Sigmoid colon (tissue), 4 donors: ENCODE data around the gene SNURF.

Source experiments
- EP300 ChIP-seq, 4 donors: sonication (generic); formaldehyde crosslinking; IDR thresholded peaks; one replicate each; pipeline ENCODE4 v1.6.1; 2017; ENCODE audit warnings: antibody characterized with exemption in 4 of 4
- POLR2A ChIP-seq, 2 donors: fragments of 450-650 bp; IDR thresholded peaks; one replicate each; pipeline ENCODE4 v1.6.1; 2016; ENCODE audit warnings: antibody characterized with exemption in 2 of 2, mild to moderate bottlenecking in 2 of 2, moderate library complexity in 2 of 2
- POLR2AphosphoS5 ChIP-seq, 4 donors: sonication (generic); formaldehyde crosslinking; IDR thresholded peaks; one replicate each; pipeline ENCODE4 v1.6.1; 2017; ENCODE audit warnings: antibody characterized with exemption in 4 of 4
- TF ChIP-seq, protein P1 (sequence below), 4 experiments: fragments of 450-650 bp in 3 of 4; fragments of 200-600 bp in 1 of 4; IDR thresholded peaks; one replicate each; pipeline ENCODE4 v1.5.1; 2016 to 2019; ENCODE audit warnings: antibody characterized with exemption in 4 of 4, mild to moderate bottlenecking in 3 of 4, moderate library complexity in 2 of 4

- TF ChIP-seq POLR2A (IDR thresholded peaks at IDR 0.05) = no peak
- TF ChIP-seq, protein P1, sequence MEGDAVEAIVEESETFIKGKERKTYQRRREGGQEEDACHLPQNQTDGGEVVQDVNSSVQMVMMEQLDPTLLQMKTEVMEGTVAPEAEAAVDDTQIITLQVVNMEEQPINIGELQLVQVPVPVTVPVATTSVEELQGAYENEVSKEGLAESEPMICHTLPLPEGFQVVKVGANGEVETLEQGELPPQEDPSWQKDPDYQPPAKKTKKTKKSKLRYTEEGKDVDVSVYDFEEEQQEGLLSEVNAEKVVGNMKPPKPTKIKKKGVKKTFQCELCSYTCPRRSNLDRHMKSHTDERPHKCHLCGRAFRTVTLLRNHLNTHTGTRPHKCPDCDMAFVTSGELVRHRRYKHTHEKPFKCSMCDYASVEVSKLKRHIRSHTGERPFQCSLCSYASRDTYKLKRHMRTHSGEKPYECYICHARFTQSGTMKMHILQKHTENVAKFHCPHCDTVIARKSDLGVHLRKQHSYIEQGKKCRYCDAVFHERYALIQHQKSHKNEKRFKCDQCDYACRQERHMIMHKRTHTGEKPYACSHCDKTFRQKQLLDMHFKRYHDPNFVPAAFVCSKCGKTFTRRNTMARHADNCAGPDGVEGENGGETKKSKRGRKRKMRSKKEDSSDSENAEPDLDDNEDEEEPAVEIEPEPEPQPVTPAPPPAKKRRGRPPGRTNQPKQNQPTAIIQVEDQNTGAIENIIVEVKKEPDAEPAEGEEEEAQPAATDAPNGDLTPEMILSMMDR (IDR thresholded peaks at IDR 0.05) = no peak
- TF ChIP-seq POLR2AphosphoS5 (IDR thresholded peaks at IDR 0.05) = no peak
- TF ChIP-seq EP300 (IDR thresholded peaks at IDR 0.05) = no peak
Measured at GRCh38 chr15:24945711-24946110, 9.1 kb upstream of the SNURF start.
